LNCaP clone FGC (cell line): ENCODE results near the gene SSPN.

Source experiments
- DNase-seq: peaks from one replicate; pipeline ENCODE4 v3.0.0-alpha.2; 2011; ENCODE audit warnings: low read depth
- H3K4me3 ChIP-seq: 2 replicates; pipeline ENCODE4 v1.5.1; 2011; ENCODE audit warnings: mild to moderate bottlenecking, low read depth, low read length, control low read depth
- TF ChIP-seq, protein P1 (sequence below): IDR thresholded peaks from 2 replicates; pipeline ENCODE4 v1.5.1; 2012; ENCODE audit warnings: mild to moderate bottlenecking; ENCODE audit not compliant: control insufficient read depth, insufficient read depth; ENCODE audit errors: extremely low read depth

Gene SSPN

DNA sequence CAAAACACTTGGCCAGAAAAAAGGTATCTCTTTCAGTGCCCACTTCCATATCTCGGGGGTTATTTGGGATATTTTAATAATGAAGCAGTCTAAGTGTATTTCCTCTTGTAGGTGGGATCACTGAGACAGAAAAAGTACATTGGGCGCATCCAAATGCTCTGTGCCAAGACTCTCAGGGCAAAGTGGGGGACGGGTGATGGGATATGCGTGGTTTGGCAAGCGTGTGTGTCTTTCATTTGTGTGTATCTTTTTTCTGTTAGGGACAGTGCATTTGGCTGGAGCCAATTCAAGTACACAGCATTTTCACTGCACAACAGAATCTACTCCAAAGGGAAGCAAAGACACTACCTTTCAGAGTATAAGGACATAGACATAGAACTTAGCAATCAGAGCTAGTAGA lies 29.3 kb downstream of the SSPN start:
- no peak overlapping the region for H3K4me3 ChIP-seq
- no peak for DNase-seq
- TF ChIP-seq, protein P1, sequence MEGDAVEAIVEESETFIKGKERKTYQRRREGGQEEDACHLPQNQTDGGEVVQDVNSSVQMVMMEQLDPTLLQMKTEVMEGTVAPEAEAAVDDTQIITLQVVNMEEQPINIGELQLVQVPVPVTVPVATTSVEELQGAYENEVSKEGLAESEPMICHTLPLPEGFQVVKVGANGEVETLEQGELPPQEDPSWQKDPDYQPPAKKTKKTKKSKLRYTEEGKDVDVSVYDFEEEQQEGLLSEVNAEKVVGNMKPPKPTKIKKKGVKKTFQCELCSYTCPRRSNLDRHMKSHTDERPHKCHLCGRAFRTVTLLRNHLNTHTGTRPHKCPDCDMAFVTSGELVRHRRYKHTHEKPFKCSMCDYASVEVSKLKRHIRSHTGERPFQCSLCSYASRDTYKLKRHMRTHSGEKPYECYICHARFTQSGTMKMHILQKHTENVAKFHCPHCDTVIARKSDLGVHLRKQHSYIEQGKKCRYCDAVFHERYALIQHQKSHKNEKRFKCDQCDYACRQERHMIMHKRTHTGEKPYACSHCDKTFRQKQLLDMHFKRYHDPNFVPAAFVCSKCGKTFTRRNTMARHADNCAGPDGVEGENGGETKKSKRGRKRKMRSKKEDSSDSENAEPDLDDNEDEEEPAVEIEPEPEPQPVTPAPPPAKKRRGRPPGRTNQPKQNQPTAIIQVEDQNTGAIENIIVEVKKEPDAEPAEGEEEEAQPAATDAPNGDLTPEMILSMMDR = no peak

- TF ChIP-seq, protein P1 = no peak
- no peak for DNase-seq
- H3K4me3 ChIP-seq = no peak overlapping the region
Observed at GRCh38 chr12:26226122-26226521, 30.7 kb downstream of the SSPN start.

GRCh38 chr12:26226629-26227360 lies 31.4 kb downstream of the SSPN start:
- no peak overlapping the region for H3K4me3 ChIP-seq
- TF ChIP-seq, protein P1 = no peak
- DNase-seq = no peak

- H3K4me3 ChIP-seq = no peak overlapping the region
- no peak for DNase-seq
- TF ChIP-seq, protein P1 = no peak
Observed at GRCh38 chr12:26227361-26227745, 32.0 kb downstream of the SSPN start.

- TF ChIP-seq, protein P1 = no peak
- no peak for DNase-seq
- no peak overlapping the region for H3K4me3 ChIP-seq
Observed at GRCh38 chr12:26229910-26230309, 34.5 kb downstream of the SSPN start.

- TF ChIP-seq, protein P1 = no peak
- DNase-seq = no peak
- H3K4me3 ChIP-seq = no peak overlapping the region
Observed at GRCh38 chr12:26231470-26231869, 36.1 kb downstream of the SSPN start.

- TF ChIP-seq, protein P1 = no peak
- H3K4me3 ChIP-seq = no peak overlapping the region
- no peak for DNase-seq
Observed at GRCh38 chr12:26231921-26232320, 36.5 kb downstream of the SSPN start.
